Cardiac muscle cell (in vitro differentiated cells and primary cell): ENCODE results near the gene SUCLG1. TPM values are rescaled to one million over a fixed set of nuclear protein-coding genes. Genes with fewer than 3 reads are reported as not detected.

Experiments
- DNase-seq, 2 donors: peaks; one replicate each; pipeline versions ENCODE4 v3.0.0 to v3.0.0-alpha.2; 2010 to 2017; ENCODE audit warnings: low read depth in 1 of 2, low spot score in 1 of 2
- H3K27ac ChIP-seq: fragments of 200-600 bp; sonication (generic); 2 replicates; pipeline ENCODE4 v1.5.1; 2016
- H3K27me3 ChIP-seq: fragments of 200-600 bp; sonication (generic); 2 replicates; pipeline ENCODE4 v1.6.0; 2016; ENCODE audit warnings: control low read depth
- H3K36me3 ChIP-seq: fragments of 200-600 bp; sonication (generic); 2 replicates; pipeline ENCODE4 v1.5.1; 2016; ENCODE audit warnings: control low read depth
- H3K4me1 ChIP-seq: fragments of 200-600 bp; sonication (generic); 2 replicates; pipeline ENCODE4 v1.8.1; 2017; ENCODE audit warnings: low read depth, mild to moderate bottlenecking, mixed run types
- H3K4me3 ChIP-seq: fragments of 200-600 bp; sonication (generic); 2 replicates; pipeline ENCODE4 v1.5.1; 2016; ENCODE audit warnings: mild to moderate bottlenecking
- H3K9me3 ChIP-seq: fragments of 200-600 bp; sonication (generic); 2 replicates; pipeline ENCODE4 v1.5.1; 2017; ENCODE audit warnings: low read depth, mild to moderate bottlenecking, control low read depth
- CTCF ChIP-seq: IDR thresholded peaks from 2 replicates; pipeline ENCODE4 v1.5.1; 2012; ENCODE audit warnings: low read depth, mild to moderate bottlenecking, low read length
- polyA plus RNA-seq: library from polyadenylated mRNA; unstranded; fragments of >200 nt; fragmentation: Nextera tagmentation; extraction: Ambion mirVana; gene quantifications from 2 replicates; pipeline ENCODE4 v1.2.1, GENCODE V29; 2016
- total RNA-seq: library from RNA; depleted of rRNA; stranded (reverse); fragments of >200 nt; gene quantifications from 2 replicates; pipeline ENCODE4 v1.2.3, GENCODE V29; 2016

The SUCLG1 gene
- total and polyA plus RNA-seq, 2 experiments from 2014 or later, result 56.4 to 158 TPM

DNA sequence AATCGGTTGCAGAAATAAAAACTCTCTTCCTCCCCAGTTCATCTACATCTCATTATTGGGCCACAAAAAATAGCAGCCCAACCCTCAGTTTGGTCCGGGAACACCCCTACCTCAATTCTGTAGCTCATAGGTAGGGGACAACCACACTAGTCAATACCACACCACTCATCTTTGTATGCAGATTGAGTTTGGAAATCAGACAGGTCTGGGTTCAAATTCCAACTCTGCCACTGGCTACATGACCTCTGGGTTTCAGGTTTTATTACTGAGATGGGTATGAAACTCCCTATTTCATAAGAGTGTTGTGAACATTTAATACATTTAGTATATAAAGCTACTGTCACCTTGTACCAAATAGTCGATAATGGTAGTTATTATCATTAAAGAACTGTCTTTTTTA, 2.2 kb upstream of the SUCLG1 start:
- no peak for DNase-seq
- Histone ChIP-seq H3K4me3 (no peak overlapping the region), H3K36me3 (no peaks in the 10 kb centered on the region), H3K4me1 (peaks cover 7% of the 10 kb centered on the region), H3K27me3 (no peaks in the 10 kb centered on the region), H3K27ac (no peak overlapping the region), H3K9me3 (no peaks in the 10 kb centered on the region)
- TF ChIP-seq CTCF, result no peak

DNA sequence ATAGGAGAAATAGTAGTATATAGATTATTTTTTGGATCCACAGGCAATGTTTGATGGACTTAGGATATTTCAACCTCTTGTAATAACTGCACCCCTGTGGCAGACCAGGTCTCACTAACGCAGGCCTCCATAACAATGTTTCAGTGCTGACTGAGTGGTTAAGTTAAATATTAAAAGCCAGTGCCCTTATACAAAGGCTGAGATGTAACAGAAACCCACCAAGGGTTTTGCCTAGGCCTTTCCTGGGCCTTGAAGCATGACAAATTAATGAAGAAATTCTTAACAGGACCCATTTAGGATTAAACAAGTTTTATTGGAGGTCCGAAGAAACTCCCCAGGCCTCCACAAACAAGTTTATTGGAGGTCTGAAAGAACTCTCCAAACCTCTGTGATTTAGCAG, 1.6 kb upstream of the SUCLG1 start:
- H3K27me3 ChIP-seq, result no peaks in the 10 kb centered on the region
- no peaks in the 10 kb centered on the region for H3K36me3 ChIP-seq
- DNase-seq, result no peak
- no peak overlapping the region for H3K4me3 ChIP-seq
- TF ChIP-seq CTCF, result no peak
- no peak overlapping the region for H3K27ac ChIP-seq
- peaks cover 7% of the 10 kb centered on the region for H3K4me1 ChIP-seq
- no peaks in the 10 kb centered on the region for H3K9me3 ChIP-seq

DNA sequence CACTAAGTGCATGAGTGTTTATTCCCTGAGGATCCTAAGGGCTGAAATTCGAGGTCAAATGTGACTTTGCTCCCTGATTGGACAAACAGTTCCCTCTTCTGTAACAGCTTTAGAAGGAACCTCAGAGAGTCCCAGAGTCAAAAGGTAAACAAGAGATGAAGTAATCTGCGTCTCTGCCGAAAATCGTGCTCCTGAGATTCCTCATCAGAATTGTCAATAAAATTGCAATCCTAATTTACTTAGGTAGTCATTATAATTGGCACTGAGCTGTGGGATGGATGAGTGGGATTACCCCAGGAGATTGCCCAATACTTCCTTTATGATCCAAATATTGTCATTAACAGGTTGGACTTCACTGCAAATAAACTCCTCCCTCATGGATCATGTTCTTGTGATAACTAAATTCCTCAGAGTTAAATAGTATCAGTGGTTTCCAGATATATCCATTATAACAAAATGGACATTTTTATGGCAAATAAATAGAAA, 907 bp upstream of the SUCLG1 start:
- no peak for TF ChIP-seq CTCF
- H3K36me3 ChIP-seq, result no peaks in the 10 kb centered on the region
- H3K27ac ChIP-seq, result no peak overlapping the region
- no peaks in the 10 kb centered on the region for H3K9me3 ChIP-seq
- DNase-seq, result no peak
- peak overlapping the region; percentile 68 for H3K4me3 ChIP-seq
- H3K27me3 ChIP-seq, result no peaks in the 10 kb centered on the region
- peaks cover 7% of the 10 kb centered on the region for H3K4me1 ChIP-seq

DNA sequence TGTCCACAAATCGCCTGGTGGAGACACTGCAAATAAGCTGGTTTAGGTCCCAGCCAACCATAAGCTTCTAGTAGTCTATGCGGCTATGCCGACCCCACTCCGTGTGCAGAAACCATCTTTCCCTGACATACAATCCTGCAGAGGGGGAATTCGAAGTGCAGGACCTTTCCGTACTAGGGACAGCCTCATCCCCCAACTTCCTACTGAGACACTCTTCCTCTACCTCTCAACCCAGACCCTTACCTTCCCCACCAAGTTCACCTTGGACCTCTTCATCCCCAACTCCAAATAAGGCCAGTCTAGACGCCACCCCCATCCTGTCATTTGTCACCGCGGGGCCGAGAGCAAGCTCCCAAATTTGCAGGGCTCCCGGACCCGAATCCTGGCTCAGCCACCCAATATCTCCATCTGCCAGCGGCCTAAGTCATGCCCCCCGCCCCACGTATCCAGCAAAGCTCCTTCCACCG, 496 bp downstream of the SUCLG1 start:
- Histone ChIP-seq H3K9me3 (no peaks in the 10 kb centered on the region), H3K4me1 (peaks cover 7% of the 10 kb centered on the region), H3K27ac (peak overlapping the region; percentile 87), H3K27me3 (no peaks in the 10 kb centered on the region), H3K4me3 (peak overlapping the region; percentile 68), H3K36me3 (no peaks in the 10 kb centered on the region)
- TF ChIP-seq CTCF, result no peak
- DNase-seq, result peak; percentile 26 to 32

DNA sequence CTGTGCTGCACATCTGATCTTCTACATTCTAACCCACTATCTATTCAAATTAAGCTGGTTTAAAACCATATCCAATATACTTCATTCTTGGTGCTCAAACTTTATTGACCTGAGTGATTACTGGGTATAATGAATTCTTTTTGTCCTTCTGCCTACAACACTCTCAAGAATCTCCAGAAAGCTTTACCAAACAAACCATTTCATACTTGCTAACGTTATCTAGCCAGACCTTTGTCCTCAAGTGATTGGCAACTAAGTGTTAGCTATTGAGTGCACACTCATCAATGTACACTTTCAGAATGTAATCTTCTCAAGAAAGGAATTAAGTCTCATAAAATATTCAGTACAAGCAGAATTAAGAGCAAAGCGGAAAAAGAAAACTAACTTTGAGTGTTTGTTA, 1.4 kb downstream of the SUCLG1 start:
- no peaks in the 10 kb centered on the region for H3K36me3 ChIP-seq

More for the DNA sequence above, 1.4 kb downstream of the SUCLG1 start:
- Histone ChIP-seq H3K27me3 (no peaks in the 10 kb centered on the region), H3K4me3 (peak overlapping the region; percentile 68), H3K4me1 (peaks cover 7% of the 10 kb centered on the region), H3K9me3 (no peaks in the 10 kb centered on the region), H3K27ac (no peak overlapping the region)
- no peak for DNase-seq
- no peak for TF ChIP-seq CTCF
